Fibroblast of the aortic adventitia (primary cell): ENCODE results near the gene LSM2. TPM values are rescaled to one million over a fixed set of nuclear protein-coding genes. Genes with fewer than 3 reads are reported as not detected.
A peak's percentile ranks its signal among the peaks of the same experiment; 100 is the strongest.

Source experiments
- DNase-seq: peaks from one replicate; pipeline ENCODE4 v3.0.0-alpha.2; 2010; ENCODE audit warnings: low read depth
- H3K4me3 ChIP-seq: 2 replicates; pipeline ENCODE4 v1.5.1; 2011; ENCODE audit warnings: low read depth, mild to moderate bottlenecking, control low read depth, low read length, moderate library complexity
- CTCF ChIP-seq: IDR thresholded peaks from 2 replicates; pipeline ENCODE4 v1.5.1; 2011; ENCODE audit warnings: mild to moderate bottlenecking, low read length, control low read depth, inconsistent platforms; ENCODE audit not compliant: insufficient read depth
- total RNA-seq: library from RNA; depleted of rRNA; stranded (reverse); fragments of >200 nt; gene quantifications from 2 replicates; pipeline ENCODE4 v1.2.3, GENCODE V29; 2012; ENCODE audit warnings: low replicate concordance

LSM2 gene
- total RNA-seq, 1 donor: 49.5 TPM

GRCh38 chr6:31776989-31777666, 29.6 kb downstream of the LSM2 start, which contains the start of gene VWA7:
Gene VWA7 (minus strand): TSS chr6:31777328. CDS start chr6:31776779, 549 bp downstream.
- peak; percentile 73 for DNase-seq
- no peak within 1 kb of the TSS for H3K4me3 ChIP-seq
- no peak for TF ChIP-seq CTCF

GRCh38 chr6:31776485-31776988, 30.2 kb downstream of the LSM2 start:
- no peak overlapping the region for H3K4me3 ChIP-seq
- TF ChIP-seq CTCF: no peak
- DNase-seq: no peak

- DNase-seq: no peak
- no peak overlapping the region for H3K4me3 ChIP-seq
- no peak for TF ChIP-seq CTCF
These were observed 30.9 kb downstream of the LSM2 start for GRCh38 chr6:31775633-31776484.

GRCh38 chr6:31775184-31775583, 31.6 kb downstream of the LSM2 start:
- no peak for DNase-seq
- TF ChIP-seq CTCF: no peak
- H3K4me3 ChIP-seq: no peak overlapping the region

GRCh38 chr6:31771992-31772358, 34.8 kb downstream of the LSM2 start:
- DNase-seq: peak; percentile 41
- no peak for TF ChIP-seq CTCF
- no peak overlapping the region for H3K4me3 ChIP-seq

GRCh38 chr6:31770860-31771259, 35.9 kb downstream of the LSM2 start:
- no peak for DNase-seq
- H3K4me3 ChIP-seq: no peak overlapping the region
- TF ChIP-seq CTCF: no peak
